MCF 10A (cell line): ENCODE data around the gene INPP4A. TPM values are rescaled to one million over a fixed set of nuclear protein-coding genes. Genes with fewer than 3 reads are reported as not detected.

Source experiments
- BruUV-seq: library from RNA; stranded (reverse); fragments of 400-500 nt; replicated peaks from 2 replicates; lab custom pipeline; 2021; lab: Mats Ljungman, UMichigan
- CTCF ChIA-PET: fragments of 300-600 bp; sonication (Branson Sonifier 250); formaldehyde crosslinking; extraction: SDS; loops from one replicate; lab custom pipeline; 2021; ENCODE audit warnings: antibody characterized with exemption, inconsistent platforms; lab: Yijun Ruan, JAX
- POLR2A ChIA-PET: fragments of 300-600, 350-650 bp; sonication (Branson Sonifier 250); formaldehyde crosslinking; extraction: SDS; loops from one replicate; lab custom pipeline; 2020; ENCODE audit warnings: antibody characterized with exemption, inconsistent platforms; lab: Yijun Ruan, JAX
- DNase-seq: peaks from one replicate; pipeline ENCODE4 v3.0.0-alpha.2; 2018; ENCODE audit not compliant: unreplicated experiment
- H3K27ac Mint-ChIP-seq: one replicate; pipeline ENCODE4 v1.8.0; 2022; ENCODE audit warnings: mild to moderate bottlenecking, low read depth, mixed read lengths; ENCODE audit not compliant: unreplicated experiment
- H3K27me3 Mint-ChIP-seq: one replicate; pipeline ENCODE4 v1.8.0; 2022; ENCODE audit warnings: mixed read lengths; ENCODE audit not compliant: insufficient read depth, unreplicated experiment
- H3K36me3 Mint-ChIP-seq: one replicate; pipeline ENCODE4 v1.8.0; 2022; ENCODE audit warnings: mild to moderate bottlenecking, moderate library complexity, mixed read lengths; ENCODE audit not compliant: insufficient read depth, unreplicated experiment
- H3K4me1 Mint-ChIP-seq: one replicate; pipeline ENCODE4 v1.8.0; 2022; ENCODE audit warnings: mixed read lengths; ENCODE audit not compliant: insufficient read depth, unreplicated experiment
- H3K4me3 Mint-ChIP-seq: one replicate; pipeline ENCODE4 v1.8.0; 2022; ENCODE audit warnings: mild to moderate bottlenecking, moderate library complexity, mixed read lengths; ENCODE audit not compliant: unreplicated experiment
- H3K9me3 Mint-ChIP-seq: one replicate; pipeline ENCODE4 v1.8.0; 2022; ENCODE audit warnings: mixed read lengths; ENCODE audit not compliant: unreplicated experiment
- intact Hi-C: fragments of 100-400 bp; cut with micrococcal nuclease; formaldehyde crosslinking; loops from 2 replicates; pipeline ENCODE4 v1.14.1; 2022
- total RNA-seq: library from RNA; stranded (reverse); gene quantifications from 2 replicates; pipeline ENCODE4 v1.2.3, GENCODE V29; 2022
- TF ChIP-seq, protein P1 (sequence below): fragments of 200-600 bp; IDR thresholded peaks from one replicate; pipeline ENCODE4 v1.8.0; 2022; ENCODE audit warnings: antibody characterized with exemption, mild to moderate bottlenecking; ENCODE audit not compliant: unreplicated experiment

The INPP4A gene
- total RNA-seq, 1 experiment from 2014 or later = 21.5 TPM

DNA sequence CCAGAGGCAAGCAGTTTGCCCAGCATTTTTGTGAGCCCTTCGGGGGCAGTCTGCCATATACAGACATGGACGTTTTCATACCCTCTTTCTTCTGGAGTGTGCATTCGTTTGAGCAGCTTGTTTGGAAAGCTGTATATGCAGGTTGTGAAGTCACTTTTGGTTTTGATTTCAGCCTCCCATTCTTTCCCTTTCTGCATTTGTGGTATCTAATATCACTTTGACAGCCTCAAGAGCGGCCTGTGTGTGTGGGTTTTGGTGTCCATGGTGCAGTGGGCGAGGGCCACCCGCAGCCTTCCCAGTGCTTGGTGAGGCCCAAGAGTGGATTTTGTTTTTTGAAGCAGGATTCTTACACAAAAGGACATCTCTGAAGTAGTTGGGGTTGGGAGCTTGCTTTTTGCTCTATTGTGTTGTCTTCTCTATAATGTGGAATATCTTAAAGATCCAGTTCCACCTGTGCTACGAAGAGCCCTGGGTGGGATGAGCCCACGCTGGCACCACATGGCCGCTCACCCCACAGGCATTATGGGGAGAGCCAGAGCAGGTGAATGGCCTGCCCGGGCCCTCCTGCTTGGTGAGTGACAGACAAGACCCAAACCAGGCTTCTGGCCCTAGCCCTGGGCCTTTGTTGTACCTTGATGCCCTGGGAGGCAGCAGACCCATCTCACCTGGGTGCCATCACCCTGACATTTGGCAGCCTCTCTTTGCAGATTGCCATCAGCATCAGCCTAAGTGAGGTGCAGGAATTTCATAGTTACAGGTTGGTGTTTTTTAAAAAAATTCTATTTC lies 29.5 kb downstream of the INPP4A start:
- Mint-ChIP-seq H3K9me3 (no peaks in the 10 kb centered on the region), H3K27me3 (no peaks in the 10 kb centered on the region), H3K4me3 (no peak overlapping the region), H3K36me3 (no peaks in the 10 kb centered on the region), H3K4me1 (peaks cover 12% of the 10 kb centered on the region), H3K27ac (no peak overlapping the region)
- POLR2A ChIA-PET = no interaction called here
- no peak for DNase-seq
- CTCF ChIA-PET = interaction anchor here (0.6 kb wide), 1 partner anchor 149 kb away, joined by 3 read pairs; no protein-coding TSS in a partner anchor
- no TSS peak for BruUV-seq
- intact Hi-C loops = no loop called here
- TF ChIP-seq, protein P1, sequence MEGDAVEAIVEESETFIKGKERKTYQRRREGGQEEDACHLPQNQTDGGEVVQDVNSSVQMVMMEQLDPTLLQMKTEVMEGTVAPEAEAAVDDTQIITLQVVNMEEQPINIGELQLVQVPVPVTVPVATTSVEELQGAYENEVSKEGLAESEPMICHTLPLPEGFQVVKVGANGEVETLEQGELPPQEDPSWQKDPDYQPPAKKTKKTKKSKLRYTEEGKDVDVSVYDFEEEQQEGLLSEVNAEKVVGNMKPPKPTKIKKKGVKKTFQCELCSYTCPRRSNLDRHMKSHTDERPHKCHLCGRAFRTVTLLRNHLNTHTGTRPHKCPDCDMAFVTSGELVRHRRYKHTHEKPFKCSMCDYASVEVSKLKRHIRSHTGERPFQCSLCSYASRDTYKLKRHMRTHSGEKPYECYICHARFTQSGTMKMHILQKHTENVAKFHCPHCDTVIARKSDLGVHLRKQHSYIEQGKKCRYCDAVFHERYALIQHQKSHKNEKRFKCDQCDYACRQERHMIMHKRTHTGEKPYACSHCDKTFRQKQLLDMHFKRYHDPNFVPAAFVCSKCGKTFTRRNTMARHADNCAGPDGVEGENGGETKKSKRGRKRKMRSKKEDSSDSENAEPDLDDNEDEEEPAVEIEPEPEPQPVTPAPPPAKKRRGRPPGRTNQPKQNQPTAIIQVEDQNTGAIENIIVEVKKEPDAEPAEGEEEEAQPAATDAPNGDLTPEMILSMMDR = no peak

DNA sequence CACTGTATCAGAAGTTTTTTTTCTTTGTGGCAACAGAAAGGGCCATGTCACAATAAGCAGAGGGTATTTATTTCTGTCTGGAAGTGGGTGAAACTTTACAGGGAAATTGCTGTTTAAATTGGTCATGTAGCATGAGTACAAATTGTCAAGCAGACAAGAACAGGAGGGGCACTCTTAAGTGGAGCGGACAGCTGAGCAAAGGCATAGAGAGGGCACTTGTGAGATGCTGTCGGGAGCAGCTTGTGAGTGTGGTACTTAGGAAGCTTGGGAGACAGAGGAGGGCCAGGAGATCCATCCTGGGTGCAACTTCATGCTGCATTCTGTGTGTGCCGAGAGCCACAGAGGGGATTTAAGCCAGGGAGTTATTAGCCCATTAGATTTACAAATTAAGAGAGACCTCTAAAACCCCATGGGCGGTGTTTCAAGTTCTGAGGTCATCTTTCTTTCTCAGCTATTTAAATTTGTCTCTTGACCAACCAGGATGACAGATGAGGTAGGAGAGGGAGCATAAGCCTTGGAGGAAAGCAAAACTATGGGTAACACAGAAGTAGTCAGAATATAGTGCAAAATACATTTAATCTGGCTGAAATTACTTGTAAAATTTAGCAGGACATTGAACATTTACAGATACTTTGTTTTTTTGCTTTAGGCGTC lies 30.4 kb downstream of the INPP4A start:
- Mint-ChIP-seq H3K4me1 (peaks cover 18% of the 10 kb centered on the region), H3K27ac (no peak overlapping the region), H3K27me3 (no peaks in the 10 kb centered on the region), H3K9me3 (no peaks in the 10 kb centered on the region), H3K4me3 (no peak overlapping the region), H3K36me3 (no peaks in the 10 kb centered on the region)
- intact Hi-C loops = no loop called here
- POLR2A ChIA-PET = interaction anchor here (0.6 kb wide), 1 partner anchor 67 kb away, joined by 3 read pairs; no protein-coding TSS in a partner anchor
- TF ChIP-seq, protein P1 = no peak
- DNase-seq = no peak
- BruUV-seq = no TSS peak
- CTCF ChIA-PET = no interaction called here

DNA sequence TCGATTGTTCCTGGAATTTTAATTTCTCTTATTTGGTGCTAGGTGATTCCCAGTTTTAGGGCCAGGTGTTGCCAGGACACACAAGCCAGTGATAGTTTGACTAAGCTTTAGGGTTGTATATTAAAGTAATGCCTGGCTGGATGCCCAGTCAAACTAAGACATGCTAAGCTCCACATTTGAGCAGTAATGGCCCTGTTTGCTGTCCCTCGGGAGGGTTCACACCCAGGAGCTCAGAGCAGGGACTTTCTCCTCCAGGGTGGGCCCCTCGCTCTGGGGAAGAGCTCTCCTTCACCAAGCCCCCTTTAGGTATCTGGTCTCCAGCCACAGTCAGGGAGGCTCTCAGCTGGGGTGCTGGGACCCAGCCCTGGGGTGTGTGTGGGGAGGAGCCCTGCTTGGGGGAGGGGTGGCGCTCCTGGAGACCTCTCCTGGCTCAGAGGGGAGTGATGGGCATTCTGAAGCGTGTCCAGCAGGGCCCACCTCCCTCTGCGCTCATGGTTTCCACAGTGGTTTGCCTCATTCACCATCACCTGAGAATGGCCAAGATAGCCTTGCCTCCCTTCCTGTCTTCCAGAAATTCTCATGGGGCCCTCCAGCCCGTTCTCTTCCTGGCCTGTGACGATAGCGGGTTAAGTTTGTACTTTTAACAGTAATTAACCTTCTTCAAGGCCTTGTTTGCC lies 31.7 kb downstream of the INPP4A start:
- no peaks in the 10 kb centered on the region for H3K36me3 Mint-ChIP-seq
- H3K27ac Mint-ChIP-seq = no peak overlapping the region
- BruUV-seq = no TSS peak
- no peak overlapping the region for H3K4me3 Mint-ChIP-seq
- intact Hi-C loops = no loop called here
- no peaks in the 10 kb centered on the region for H3K9me3 Mint-ChIP-seq
- DNase-seq = peak; percentile 56
- H3K27me3 Mint-ChIP-seq = no peaks in the 10 kb centered on the region
- CTCF ChIA-PET = interaction anchor here (0.5 to 0.7 kb wide), 2 partner anchors 51 to 313 kb away, joined by 3 read pairs; no protein-coding TSS in a partner anchor
- TF ChIP-seq, protein P1 = no peak
- POLR2A ChIA-PET = no interaction called here
- peaks cover 26% of the 10 kb centered on the region for H3K4me1 Mint-ChIP-seq

DNA sequence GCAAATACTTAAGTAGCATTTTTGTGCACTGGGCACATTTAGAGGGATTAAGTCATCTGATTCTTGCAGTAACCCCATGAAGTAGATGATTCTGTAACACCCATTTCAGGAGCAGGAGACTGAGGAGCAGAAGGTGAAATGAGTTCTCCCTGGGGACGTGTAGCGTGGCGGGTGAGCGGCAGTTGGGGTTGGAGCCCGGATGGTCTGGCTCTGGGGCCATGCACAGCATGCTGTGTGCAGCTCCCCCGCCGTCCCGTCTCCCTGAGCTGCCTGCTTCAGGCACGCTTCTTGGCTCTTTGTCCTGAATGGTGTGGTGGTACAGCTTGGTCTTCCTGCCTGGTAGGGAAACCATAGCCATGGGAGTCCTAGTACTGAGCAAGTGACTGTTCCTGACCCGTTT lies 32.4 kb downstream of the INPP4A start:
- H3K27ac Mint-ChIP-seq = no peak overlapping the region
- H3K27me3 Mint-ChIP-seq = no peaks in the 10 kb centered on the region
- TF ChIP-seq, protein P1 = no peak
- H3K4me3 Mint-ChIP-seq = no peak overlapping the region
- no TSS peak for BruUV-seq
- no peak for DNase-seq
- ChIA-PET POLR2A (no interaction called here), CTCF (interaction anchor here (0.5 kb wide), 2 partner anchors 24 to 50 kb away, joined by 3 read pairs; no protein-coding TSS in a partner anchor)
- H3K9me3 Mint-ChIP-seq = no peaks in the 10 kb centered on the region
- no peaks in the 10 kb centered on the region for H3K36me3 Mint-ChIP-seq
- H3K4me1 Mint-ChIP-seq = peaks cover 26% of the 10 kb centered on the region
- intact Hi-C loops = no loop called here
